Spinal cord (tissue), 10 donors: Measurements from ENCODE around the gene TMPRSS13. TPM values are rescaled to one million over a fixed set of nuclear protein-coding genes. Genes with fewer than 3 reads are reported as not detected.
"Not testable (repeated sequence)": the region's sequence is repeated elsewhere in the genome, so short reads cannot be mapped to it uniquely, and the experiment has no call there.

Source experiments
- DNase-seq, 6 donors: peaks; one replicate each; pipeline versions ENCODE4 v3.0.0 to v3.0.0-alpha.2; 2013 to 2015; ENCODE audit warnings: low spot score in 6 of 6, low read depth in 4 of 6
- H3K27ac ChIP-seq: one replicate; pipeline ENCODE4 v1.5.1; 2013; ENCODE audit warnings: low read depth, low read length, control low read depth
- H3K27me3 ChIP-seq: one replicate; pipeline ENCODE4 v1.6.1; 2013; ENCODE audit warnings: low read length; ENCODE audit not compliant: control insufficient read depth, insufficient read depth
- H3K36me3 ChIP-seq: one replicate; pipeline ENCODE4 v1.6.1; 2013; ENCODE audit warnings: low read length; ENCODE audit not compliant: control insufficient read depth, insufficient read depth
- H3K4me1 ChIP-seq: one replicate; pipeline ENCODE4 v1.6.1; 2013; ENCODE audit warnings: low read length; ENCODE audit not compliant: control insufficient read depth, insufficient read depth
- H3K4me3 ChIP-seq: one replicate; pipeline ENCODE4 v1.5.1; 2013; ENCODE audit warnings: low read depth, low read length, control low read depth
- H3K9me3 ChIP-seq: one replicate; pipeline ENCODE4 v1.6.1; 2013; ENCODE audit warnings: low read length; ENCODE audit not compliant: control insufficient read depth, insufficient read depth
- WGBS: methylation state at CpG from one replicate; pipeline ENCODE4 v1.1.5; 2013; ENCODE audit warnings: missing lambda C conversion rate; ENCODE audit not compliant: insufficient coverage; 5-methylcytosine and 5-hydroxymethylcytosine counted together
- polyA plus RNA-seq, 2 donors: library from polyadenylated mRNA; unstranded; fragments of 120-200 nt; gene quantifications; one replicate each; pipeline ENCODE4 v1.2.1, GENCODE V29; 2013; ENCODE audit not compliant: insufficient read length in 2 of 2
- total RNA-seq, 2 donors: library from RNA; depleted of rRNA in 1 of 2; stranded (reverse); fragments of 120-200 nt in 1 of 2; fragments of >200 nt in 1 of 2; gene quantifications; one replicate each; pipeline versions ENCODE4 v1.2.3 to v1.2.4, GENCODE V29; 2013 to 2014
- donor health status: healthy.

Gene TMPRSS13
- total and polyA plus RNA-seq, 4 donors = 0.20 to 0.35 (median 0.27) TPM

- no peaks in the 10 kb centered on the region for H3K27me3 ChIP-seq
- 85% methylated on average over 14 of the region's 15 CpGs for WGBS
- H3K9me3 ChIP-seq = no peaks in the 10 kb centered on the region
- DNase-seq = no peak
- no peak overlapping the region for H3K27ac ChIP-seq
- no peak overlapping the region for H3K4me3 ChIP-seq
- no peaks in the 10 kb centered on the region for H3K36me3 ChIP-seq
- H3K4me1 ChIP-seq = no peaks in the 10 kb centered on the region
Observed at GRCh38 chr11:117950993-117951961, 22.1 kb upstream of the TMPRSS13 start.

GRCh38 chr11:117950301-117950700, 21.1 kb upstream of the TMPRSS13 start:
- Histone ChIP-seq H3K27me3 (no peaks in the 10 kb centered on the region), H3K27ac (no peak overlapping the region), H3K36me3 (no peaks in the 10 kb centered on the region), H3K9me3 (no peaks in the 10 kb centered on the region), H3K4me1 (no peaks in the 10 kb centered on the region), H3K4me3 (no peak overlapping the region)
- DNase-seq = no peak
- WGBS = no CpG with 5 or more reads among the region's 5 CpGs

GRCh38 chr11:117949062-117949461, 19.9 kb upstream of the TMPRSS13 start:
- WGBS = 50% methylated on average over 5 of the region's 6 CpGs
- Histone ChIP-seq H3K27me3 (no peaks in the 10 kb centered on the region), H3K4me3 (no peak overlapping the region), H3K9me3 (no peaks in the 10 kb centered on the region), H3K4me1 (no peaks in the 10 kb centered on the region), H3K27ac (no peak overlapping the region), H3K36me3 (no peaks in the 10 kb centered on the region)
- DNase-seq = peak in 1 of 6 donors; percentile 31

- 80% methylated on average over 1 of the region's 11 CpGs for WGBS
- H3K27me3 ChIP-seq, DNase-seq, H3K27ac ChIP-seq, H3K4me3 ChIP-seq, H3K36me3 ChIP-seq, H3K4me1 ChIP-seq, H3K9me3 ChIP-seq: not testable (repeated sequence)
Observed at GRCh38 chr11:117948466-117948865, 19.3 kb upstream of the TMPRSS13 start.

GRCh38 chr11:117947751-117948150, 18.5 kb upstream of the TMPRSS13 start:
- not testable (repeated sequence) for H3K36me3 ChIP-seq, H3K27me3 ChIP-seq, DNase-seq, H3K4me3 ChIP-seq, H3K27ac ChIP-seq, H3K9me3 ChIP-seq, H3K4me1 ChIP-seq
- WGBS = 80% methylated on average over 4 of the region's 10 CpGs

- 33% methylated on average over 5 of the region's 7 CpGs for WGBS
- Histone ChIP-seq H3K27me3 (no peaks in the 10 kb centered on the region), H3K9me3 (no peaks in the 10 kb centered on the region), H3K4me3 (no peak overlapping the region), H3K36me3 (no peaks in the 10 kb centered on the region), H3K27ac (no peak overlapping the region), H3K4me1 (no peaks in the 10 kb centered on the region)
- DNase-seq = peak; percentile 55 to 96 (median 82)
Observed at GRCh38 chr11:117946842-117947526, 17.8 kb upstream of the TMPRSS13 start.

- no peaks in the 10 kb centered on the region for H3K4me1 ChIP-seq
- no CpG with 5 or more reads among the region's 5 CpGs for WGBS
- no peaks in the 10 kb centered on the region for H3K36me3 ChIP-seq
- no peaks in the 10 kb centered on the region for H3K9me3 ChIP-seq
- no peaks in the 10 kb centered on the region for H3K27me3 ChIP-seq
- H3K27ac ChIP-seq = no peak overlapping the region
- no peak for DNase-seq
- no peak overlapping the region for H3K4me3 ChIP-seq
Observed at GRCh38 chr11:117946156-117946841, 17.1 kb upstream of the TMPRSS13 start.

- DNase-seq = no peak
- no CpG with 5 or more reads among the region's 7 CpGs for WGBS
- H3K27ac ChIP-seq = no peak overlapping the region
- H3K4me3 ChIP-seq = no peak overlapping the region
- H3K4me1 ChIP-seq = no peaks in the 10 kb centered on the region
- no peaks in the 10 kb centered on the region for H3K36me3 ChIP-seq
- H3K9me3 ChIP-seq = no peaks in the 10 kb centered on the region
- no peaks in the 10 kb centered on the region for H3K27me3 ChIP-seq
Observed at GRCh38 chr11:117945047-117945810, 16.0 kb upstream of the TMPRSS13 start.

GRCh38 chr11:117944554-117944953, 15.4 kb upstream of the TMPRSS13 start:
- no peaks in the 10 kb centered on the region for H3K36me3 ChIP-seq
- no peaks in the 10 kb centered on the region for H3K4me1 ChIP-seq
- no peak for DNase-seq
- 94% methylated on average over 3 of the region's 5 CpGs for WGBS
- H3K9me3 ChIP-seq = no peaks in the 10 kb centered on the region
- no peak overlapping the region for H3K27ac ChIP-seq
- no peak overlapping the region for H3K4me3 ChIP-seq
- H3K27me3 ChIP-seq = no peaks in the 10 kb centered on the region
